ENCODE measurements around the gene SLAMF7. TPM values are rescaled to one million over a fixed set of nuclear protein-coding genes. Genes with fewer than 3 reads are reported as not detected.
A peak's percentile ranks its signal among the peaks of the same experiment; 100 is the strongest.
"Not testable (repeated sequence)": the region's sequence is repeated elsewhere in the genome, so short reads cannot be mapped to it uniquely, and the experiment has no call there.

The SLAMF7 gene
- total RNA-seq, 1 donor from 2014 or later: 2.7 TPM

GRCh38 chr1:160720356-160721085 is 18.5 kb upstream of the SLAMF7 start:
- no peak for DNase-seq (ENCODE audit: low spot score)

GRCh38 chr1:160721473-160721872 is 17.6 kb upstream of the SLAMF7 start:
- no peak for DNase-seq (ENCODE audit: low spot score)

DNA sequence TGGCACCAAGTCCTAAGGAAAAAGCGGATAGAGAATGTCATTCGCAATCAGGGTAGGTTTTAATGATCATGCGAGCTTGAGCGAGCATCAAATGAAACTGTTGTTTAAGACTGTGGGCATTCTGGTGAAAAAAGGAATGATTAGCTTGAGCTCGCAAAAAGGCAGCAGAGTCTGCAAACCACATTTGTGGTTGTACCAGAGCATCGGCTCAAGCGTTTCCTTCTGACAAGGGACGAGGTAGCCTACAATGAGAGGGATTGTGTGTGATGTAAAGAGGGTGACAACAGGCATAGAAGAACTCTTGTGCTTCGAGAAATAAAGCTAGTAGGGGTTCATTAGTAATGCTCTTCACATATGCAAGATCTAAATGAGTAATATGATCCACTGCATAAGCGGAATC is 16.3 kb upstream of the SLAMF7 start:
- no peak for DNase-seq (ENCODE audit: low spot score)

- no peak for DNase-seq (ENCODE audit: low spot score)
These were observed 15.7 kb upstream of the SLAMF7 start for GRCh38 chr1:160723332-160723731.

- no peak for DNase-seq (ENCODE audit: low spot score)
These were observed 14.4 kb upstream of the SLAMF7 start for GRCh38 chr1:160724465-160725242.

DNA sequence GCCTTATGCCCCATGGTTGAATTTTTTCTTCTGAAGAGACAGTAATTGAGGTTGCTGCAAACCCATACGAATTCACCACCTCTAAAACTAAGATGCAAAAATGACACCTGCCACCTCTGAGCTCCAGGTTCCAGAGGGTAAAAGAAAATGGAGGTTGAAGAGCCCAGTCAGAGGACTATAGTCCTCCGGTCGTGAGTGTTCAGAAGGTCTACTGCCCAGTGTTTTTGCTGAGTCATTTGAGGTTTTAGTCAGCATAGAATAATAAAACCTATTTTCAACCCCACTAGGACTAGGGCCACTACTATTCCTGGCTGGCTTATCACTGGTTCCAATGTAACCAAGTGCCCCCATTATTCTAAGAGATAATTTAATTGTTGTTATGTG is 12.9 kb upstream of the SLAMF7 start:
- DNase-seq (ENCODE audit: low spot score): no peak

GRCh38 chr1:160726498-160727315 is 12.3 kb upstream of the SLAMF7 start:
- DNase-seq (ENCODE audit: low spot score): peak; percentile 57

- DNase-seq (ENCODE audit: low spot score): no peak
These were observed 11.8 kb upstream of the SLAMF7 start for GRCh38 chr1:160727316-160727640.

- DNase-seq (ENCODE audit: low spot score): not testable (repeated sequence)
These were observed 7.5 kb upstream of the SLAMF7 start for GRCh38 chr1:160731564-160731963.

DNA sequence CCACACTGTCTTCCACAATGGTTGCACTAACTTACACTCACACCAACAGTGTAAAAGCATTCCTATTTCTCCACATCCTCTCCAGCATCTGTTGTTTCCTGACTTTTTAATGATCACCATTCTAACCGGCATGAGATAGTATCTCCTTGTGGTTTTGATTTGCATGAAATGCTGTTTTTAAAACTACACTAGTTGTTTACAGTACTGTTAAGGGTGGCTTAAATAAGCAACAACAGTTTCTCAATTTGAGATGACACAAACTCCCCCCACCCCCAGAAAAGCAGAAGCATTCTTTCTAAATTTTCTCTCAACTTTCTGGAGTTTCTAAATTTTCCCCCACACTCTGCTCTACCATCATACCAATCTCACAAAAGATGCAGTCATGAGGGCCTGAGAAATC is 7.1 kb upstream of the SLAMF7 start:
- DNase-seq (ENCODE audit: low spot score): no peak

DNA sequence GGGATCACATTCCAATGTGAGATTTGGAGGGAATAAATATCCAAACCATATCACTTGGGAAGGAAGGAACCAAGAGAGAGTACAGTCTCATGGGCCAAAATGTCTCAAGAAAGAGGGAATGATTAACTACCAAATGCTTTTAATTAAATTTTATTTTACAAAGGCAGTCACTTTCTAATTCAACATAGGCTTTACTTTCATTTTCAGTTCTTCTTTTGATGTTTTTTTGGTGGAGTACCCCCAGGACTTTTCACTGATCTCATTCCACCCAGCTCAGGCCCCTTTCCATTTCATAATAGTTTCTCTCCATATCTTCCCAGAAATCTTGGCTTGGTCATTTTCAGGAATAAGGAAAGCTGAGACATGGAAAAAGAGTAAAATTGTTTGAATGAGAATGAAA is 5.1 kb upstream of the SLAMF7 start:
- no peak for DNase-seq (ENCODE audit: low spot score)

DNA sequence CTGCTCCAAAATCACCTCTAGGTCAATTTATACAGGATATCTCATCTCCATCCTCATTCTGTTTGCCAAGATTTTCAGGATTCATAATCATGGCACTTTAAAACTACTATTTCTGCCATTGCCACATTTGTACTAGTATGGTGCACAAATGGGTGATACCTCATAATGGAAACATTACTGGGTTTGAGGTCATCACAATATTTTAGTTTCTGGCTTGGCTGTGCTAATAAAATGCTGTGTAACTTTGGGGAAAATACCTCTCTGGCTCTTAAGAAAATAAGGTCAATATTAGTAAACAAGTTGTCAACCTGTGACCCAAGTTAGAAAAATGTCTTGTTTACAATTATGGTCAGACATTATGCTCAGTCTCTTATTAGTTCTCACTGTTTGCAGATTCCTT is 4.7 kb upstream of the SLAMF7 start:
- DNase-seq (ENCODE audit: low spot score): no peak

DNA sequence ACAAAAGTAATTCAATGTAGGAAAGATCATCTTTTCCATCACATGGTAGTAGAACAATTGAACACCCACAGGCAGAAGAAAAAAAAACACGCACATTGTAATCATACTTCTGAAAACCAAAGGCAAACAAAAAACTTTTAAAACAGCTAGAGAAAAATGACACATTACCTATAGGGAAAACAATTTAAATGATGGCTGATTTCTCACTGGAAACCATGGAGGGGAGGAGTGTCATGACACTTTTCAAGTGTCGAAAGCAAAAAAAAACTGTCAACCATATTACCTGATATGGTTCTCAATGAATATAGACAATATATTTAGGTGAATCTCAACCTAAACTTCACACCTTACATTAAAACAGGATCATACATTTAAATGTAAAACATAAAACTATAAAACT is 776 bp upstream of the SLAMF7 start:
- no peak for DNase-seq (ENCODE audit: low spot score)

DNA sequence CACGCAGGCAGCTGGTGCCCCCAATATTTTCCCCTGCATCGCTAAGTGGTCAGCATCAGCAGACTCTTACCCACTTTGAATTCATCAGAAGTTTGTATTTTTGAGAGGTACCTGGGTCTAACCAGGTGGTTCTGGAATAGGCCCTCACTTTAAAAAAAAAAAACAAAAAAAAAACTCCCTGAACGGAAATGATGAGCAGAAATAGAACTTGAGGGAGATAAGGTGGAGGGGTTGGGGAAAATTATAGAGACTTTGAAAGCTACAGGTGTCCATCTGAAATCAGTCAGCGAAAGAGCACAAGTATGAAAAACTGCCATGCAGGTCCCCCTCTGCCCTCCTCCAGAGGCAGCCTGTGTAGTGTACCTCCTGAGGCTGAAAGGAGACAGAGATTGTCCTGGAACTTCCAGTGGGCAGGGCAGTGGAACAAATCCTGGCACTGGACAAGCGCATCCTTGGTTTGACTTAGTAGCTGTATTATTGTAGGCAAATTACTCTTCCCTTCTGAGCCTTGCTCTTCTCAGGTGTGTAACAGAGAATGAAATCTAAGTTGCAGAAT is 1.2 kb downstream of the SLAMF7 start:
- DNase-seq (ENCODE audit: low spot score): no peak

DNA sequence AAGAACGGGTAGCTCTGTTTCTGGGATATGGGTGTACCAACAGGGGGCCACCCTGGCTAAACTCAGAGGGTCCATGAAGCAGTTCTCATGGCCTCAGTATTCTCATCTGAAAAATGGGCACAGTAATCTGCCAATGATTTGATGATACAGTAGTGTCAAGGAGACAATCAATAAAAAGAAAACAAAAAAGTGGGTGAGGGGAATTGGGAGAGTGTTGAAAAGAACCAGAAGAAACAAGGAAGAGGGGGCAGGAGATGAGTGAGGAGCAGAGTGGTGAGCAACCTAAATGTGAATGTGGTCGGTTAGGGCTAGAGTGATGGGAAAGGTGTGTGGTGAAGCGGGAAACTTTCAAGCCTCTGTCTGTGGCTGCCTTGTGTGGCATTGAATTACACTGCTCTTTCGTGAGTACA is 2.0 kb downstream of the SLAMF7 start:
- no peak for DNase-seq (ENCODE audit: low spot score)

GRCh38 chr1:160741612-160742348 is 2.7 kb downstream of the SLAMF7 start:
- no peak for DNase-seq (ENCODE audit: low spot score)

GRCh38 chr1:160742428-160743127 is 3.5 kb downstream of the SLAMF7 start:
- no peak for DNase-seq (ENCODE audit: low spot score)

DNA sequence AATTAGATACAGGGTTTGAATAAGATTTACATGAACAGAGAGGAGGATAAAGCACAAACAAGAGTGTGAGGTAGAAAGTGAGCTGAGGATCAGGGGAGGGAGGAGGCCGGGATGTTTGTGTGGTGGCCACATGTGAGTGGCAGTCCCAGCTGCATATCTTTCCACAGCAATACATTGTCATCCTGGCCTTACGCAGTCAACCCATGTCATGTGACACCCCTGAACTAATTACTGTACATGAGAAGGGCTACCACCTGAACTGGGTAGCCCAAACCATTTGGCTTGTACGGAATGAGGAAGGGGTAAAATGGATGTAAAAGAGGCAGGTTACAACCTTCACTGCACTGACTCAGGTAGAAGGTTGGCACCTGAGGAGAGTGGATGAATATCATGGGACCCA is 4.2 kb downstream of the SLAMF7 start:
- DNase-seq (ENCODE audit: low spot score): no peak

DNA sequence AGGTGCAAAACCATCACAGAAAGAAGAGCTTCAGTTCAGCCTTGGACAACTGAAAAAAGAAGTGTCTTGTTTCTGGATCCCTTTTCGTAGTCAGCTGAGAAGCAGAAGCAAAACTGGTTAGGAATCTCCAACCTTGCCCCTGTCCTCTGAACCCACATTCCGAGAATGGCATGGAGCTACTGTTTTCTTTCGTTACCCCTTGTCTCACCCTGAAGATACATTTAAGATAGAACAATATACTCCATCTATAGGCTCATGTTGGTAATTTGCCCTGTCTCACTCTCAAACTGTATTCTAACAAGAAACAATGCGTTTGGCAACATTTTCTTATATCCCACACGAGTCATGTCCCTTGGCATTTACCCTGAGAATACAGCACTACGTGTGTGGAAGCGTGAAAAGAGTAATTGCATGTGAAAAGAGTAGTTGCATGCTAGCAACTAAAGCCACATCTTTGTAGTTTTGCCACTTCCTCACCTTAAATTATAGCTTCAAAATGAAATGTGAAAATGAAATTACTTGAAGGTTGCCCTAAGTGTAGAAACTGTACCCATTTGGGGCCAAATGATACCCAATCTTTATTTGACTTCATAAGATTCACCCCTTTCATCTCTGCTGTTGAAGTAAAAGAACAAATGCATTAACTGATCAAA is 5.3 kb downstream of the SLAMF7 start:
- DNase-seq (ENCODE audit: low spot score): no peak

DNA sequence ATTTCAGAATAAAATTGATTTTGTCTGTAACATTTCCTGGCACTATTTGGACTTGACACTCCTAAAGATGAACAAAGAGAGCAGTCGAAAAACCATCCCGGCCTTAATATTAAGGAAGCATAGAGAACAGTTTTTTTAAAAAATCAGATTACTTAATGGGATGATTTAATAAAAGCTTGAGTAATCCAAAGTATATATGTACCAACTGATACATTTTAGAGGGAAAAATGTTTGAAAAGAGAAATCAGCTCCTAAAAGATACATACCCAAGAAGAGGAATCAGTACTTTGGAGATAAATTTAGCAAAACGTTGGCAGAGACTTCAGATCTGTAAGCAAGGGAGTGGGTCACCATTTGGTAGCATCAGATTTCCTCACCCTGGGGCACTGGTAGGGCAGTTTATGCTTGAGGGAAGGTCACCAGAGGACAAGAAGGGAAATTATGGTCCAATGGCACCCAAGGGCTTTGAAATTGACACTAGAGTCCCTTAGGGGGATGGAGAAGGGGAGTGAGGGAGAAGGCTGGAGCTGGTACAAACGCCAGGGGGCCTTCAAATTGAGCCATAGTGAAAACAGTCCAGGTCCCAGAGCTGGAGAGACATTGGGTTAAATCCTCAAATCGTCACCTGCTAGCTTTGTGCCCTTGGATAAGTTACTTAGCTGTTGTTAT is 5.9 kb downstream of the SLAMF7 start:
- no peak for DNase-seq (ENCODE audit: low spot score)
